Measurements from ENCODE around the gene WAC.
"Not testable (repeated sequence)": the region's sequence is repeated elsewhere in the genome, so short reads cannot be mapped to it uniquely, and the experiment has no call there.

The WAC gene

GRCh38 chr10:28637346-28637745, 104.4 kb downstream of the WAC start:
- Histone ChIP-seq H3K4me3 (ENCODE audit: low read length) (no peak overlapping the region), H3K9me3 (ENCODE audit: insufficient read depth, low read depth, low read length) (no peaks in the 10 kb centered on the region), H3K27me3 (ENCODE audit: insufficient read depth, low read length) (no peaks in the 10 kb centered on the region), H3K36me3 (ENCODE audit: insufficient read depth, low read length) (no peaks in the 10 kb centered on the region), H3K27ac (ENCODE audit: low read depth, low read length) (no peak overlapping the region), H3K4me1 (ENCODE audit: insufficient read depth, low read length) (no peaks in the 10 kb centered on the region), H3K9ac (ENCODE audit: low read depth, low read length) (no peak overlapping the region)
- WGBS, result 94% methylated on average over 5 of the region's 5 CpGs

- Histone ChIP-seq H3K4me3 (ENCODE audit: low read length) (no peak overlapping the region), H3K9me3 (ENCODE audit: insufficient read depth, low read depth, low read length) (no peaks in the 10 kb centered on the region), H3K27ac (ENCODE audit: low read depth, low read length) (no peak overlapping the region), H3K4me1 (ENCODE audit: insufficient read depth, low read length) (no peaks in the 10 kb centered on the region), H3K27me3 (ENCODE audit: insufficient read depth, low read length) (no peaks in the 10 kb centered on the region), H3K36me3 (ENCODE audit: insufficient read depth, low read length) (no peaks in the 10 kb centered on the region), H3K9ac (ENCODE audit: low read depth, low read length) (no peak overlapping the region)
These were observed 105.5 kb downstream of the WAC start for GRCh38 chr10:28638392-28638791.

GRCh38 chr10:28640551-28640950, 107.6 kb downstream of the WAC start:
- no peaks in the 10 kb centered on the region for H3K4me1 ChIP-seq (ENCODE audit: insufficient read depth, low read length)
- H3K9ac ChIP-seq (ENCODE audit: low read depth, low read length), result no peak overlapping the region
- 86% methylated on average over 2 of the region's 2 CpGs for WGBS
- H3K4me3 ChIP-seq (ENCODE audit: low read length), result no peak overlapping the region
- H3K27ac ChIP-seq (ENCODE audit: low read depth, low read length), result no peak overlapping the region
- H3K27me3 ChIP-seq (ENCODE audit: insufficient read depth, low read length), result no peaks in the 10 kb centered on the region
- H3K9me3 ChIP-seq (ENCODE audit: insufficient read depth, low read depth, low read length), result no peaks in the 10 kb centered on the region
- H3K36me3 ChIP-seq (ENCODE audit: insufficient read depth, low read length), result no peaks in the 10 kb centered on the region

- Histone ChIP-seq H3K27me3 (ENCODE audit: insufficient read depth, low read length) (no peaks in the 10 kb centered on the region), H3K27ac (ENCODE audit: low read depth, low read length) (no peak overlapping the region), H3K4me1 (ENCODE audit: insufficient read depth, low read length) (no peaks in the 10 kb centered on the region), H3K9ac (ENCODE audit: low read depth, low read length) (no peak overlapping the region), H3K36me3 (ENCODE audit: insufficient read depth, low read length) (no peaks in the 10 kb centered on the region), H3K9me3 (ENCODE audit: insufficient read depth, low read depth, low read length) (peaks cover 4% of the 10 kb centered on the region; the same call in 1 of the 2 replicates), H3K4me3 (ENCODE audit: low read length) (no peak overlapping the region)
- WGBS, result 77% methylated on average over 5 of the region's 5 CpGs
These were observed 111.7 kb downstream of the WAC start for GRCh38 chr10:28644647-28645046.

- no peak overlapping the region for H3K27ac ChIP-seq (ENCODE audit: low read depth, low read length)
- H3K9me3 ChIP-seq (ENCODE audit: insufficient read depth, low read depth, low read length), result peaks cover 4% of the 10 kb centered on the region; the same call in 1 of the 2 replicates
- 100% methylated on average over 2 of the region's 2 CpGs for WGBS
These were observed 119.2 kb downstream of the WAC start for GRCh38 chr10:28652106-28652505.

GRCh38 chr10:28652703-28653102, 119.8 kb downstream of the WAC start:
- Histone ChIP-seq H3K4me1 (ENCODE audit: insufficient read depth, low read length) (no peaks in the 10 kb centered on the region), H3K27ac (ENCODE audit: low read depth, low read length) (no peak overlapping the region), H3K9me3 (ENCODE audit: insufficient read depth, low read depth, low read length) (peaks cover 4% of the 10 kb centered on the region; the same call in 1 of the 2 replicates), H3K36me3 (ENCODE audit: insufficient read depth, low read length) (no peaks in the 10 kb centered on the region), H3K9ac (ENCODE audit: low read depth, low read length) (no peak overlapping the region), H3K27me3 (ENCODE audit: insufficient read depth, low read length) (no peaks in the 10 kb centered on the region), H3K4me3 (ENCODE audit: low read length) (no peak overlapping the region)
- WGBS, result 98% methylated on average over 5 of the region's 5 CpGs

More at GRCh38 chr10:28652106-28652505, 119.2 kb downstream of the WAC start:
- Histone ChIP-seq H3K9ac (ENCODE audit: low read depth, low read length) (no peak overlapping the region), H3K4me1 (ENCODE audit: insufficient read depth, low read length) (no peaks in the 10 kb centered on the region), H3K4me3 (ENCODE audit: low read length) (no peak overlapping the region), H3K27me3 (ENCODE audit: insufficient read depth, low read length) (no peaks in the 10 kb centered on the region), H3K36me3 (ENCODE audit: insufficient read depth, low read length) (no peaks in the 10 kb centered on the region)

GRCh38 chr10:28658824-28659223, 125.9 kb downstream of the WAC start:
- H3K9ac ChIP-seq (ENCODE audit: low read depth, low read length); H3K4me3 ChIP-seq (ENCODE audit: low read length); H3K27ac ChIP-seq (ENCODE audit: low read depth, low read length); H3K4me1 ChIP-seq (ENCODE audit: insufficient read depth, low read length); H3K27me3 ChIP-seq (ENCODE audit: insufficient read depth, low read length); H3K9me3 ChIP-seq (ENCODE audit: insufficient read depth, low read depth, low read length); H3K36me3 ChIP-seq (ENCODE audit: insufficient read depth, low read length): not testable (repeated sequence)
- WGBS, result 93% methylated on average over 5 of the region's 7 CpGs

GRCh38 chr10:28661035-28661434, 128.1 kb downstream of the WAC start:
- Histone ChIP-seq H3K27ac (ENCODE audit: low read depth, low read length) (no peak overlapping the region), H3K27me3 (ENCODE audit: insufficient read depth, low read length) (no peaks in the 10 kb centered on the region), H3K9ac (ENCODE audit: low read depth, low read length) (no peak overlapping the region), H3K9me3 (ENCODE audit: insufficient read depth, low read depth, low read length) (no peaks in the 10 kb centered on the region), H3K4me3 (ENCODE audit: low read length) (no peak overlapping the region), H3K36me3 (ENCODE audit: insufficient read depth, low read length) (no peaks in the 10 kb centered on the region), H3K4me1 (ENCODE audit: insufficient read depth, low read length) (no peaks in the 10 kb centered on the region)
- 74% methylated on average over 3 of the region's 3 CpGs for WGBS

- H3K4me3 ChIP-seq (ENCODE audit: low read length), result no peak overlapping the region
- H3K36me3 ChIP-seq (ENCODE audit: insufficient read depth, low read length), result no peaks in the 10 kb centered on the region
- no peak overlapping the region for H3K27ac ChIP-seq (ENCODE audit: low read depth, low read length)
- peaks cover 23% of the 10 kb centered on the region for H3K27me3 ChIP-seq (ENCODE audit: insufficient read depth, low read length)
- 14% methylated on average over 8 of the region's 9 CpGs for WGBS
- H3K4me1 ChIP-seq (ENCODE audit: insufficient read depth, low read length), result no peaks in the 10 kb centered on the region
- H3K9ac ChIP-seq (ENCODE audit: low read depth, low read length), result no peak overlapping the region
- H3K9me3 ChIP-seq (ENCODE audit: insufficient read depth, low read depth, low read length), result no peaks in the 10 kb centered on the region
These were observed 130.9 kb downstream of the WAC start for GRCh38 chr10:28663576-28664368.

- H3K4me1 ChIP-seq (ENCODE audit: insufficient read depth, low read length), result no peaks in the 10 kb centered on the region
- no peaks in the 10 kb centered on the region for H3K9me3 ChIP-seq (ENCODE audit: insufficient read depth, low read depth, low read length)
- H3K27ac ChIP-seq (ENCODE audit: low read depth, low read length), result no peak overlapping the region
- H3K27me3 ChIP-seq (ENCODE audit: insufficient read depth, low read length), result peaks cover 28% of the 10 kb centered on the region
- WGBS, result 80% methylated on average over 6 of the region's 6 CpGs
- H3K36me3 ChIP-seq (ENCODE audit: insufficient read depth, low read length), result no peaks in the 10 kb centered on the region
- H3K9ac ChIP-seq (ENCODE audit: low read depth, low read length), result no peak overlapping the region
- H3K4me3 ChIP-seq (ENCODE audit: low read length), result no peak overlapping the region
These were observed 131.4 kb downstream of the WAC start for GRCh38 chr10:28664369-28664740.

GRCh38 chr10:28666751-28667467, 134.0 kb downstream of the WAC start:
- peaks cover 45% of the 10 kb centered on the region for H3K27me3 ChIP-seq (ENCODE audit: insufficient read depth, low read length)
- H3K9ac ChIP-seq (ENCODE audit: low read depth, low read length), result no peak overlapping the region
- H3K4me1 ChIP-seq (ENCODE audit: insufficient read depth, low read length), result no peaks in the 10 kb centered on the region
- WGBS, result 90% methylated on average over 12 of the region's 12 CpGs
- no peak overlapping the region for H3K27ac ChIP-seq (ENCODE audit: low read depth, low read length)
- no peaks in the 10 kb centered on the region for H3K36me3 ChIP-seq (ENCODE audit: insufficient read depth, low read length)
- H3K4me3 ChIP-seq (ENCODE audit: low read length), result no peak overlapping the region
- no peaks in the 10 kb centered on the region for H3K9me3 ChIP-seq (ENCODE audit: insufficient read depth, low read depth, low read length)
